Measurements from ENCODE around the gene CACNA1C. TPM values are rescaled to one million over a fixed set of nuclear protein-coding genes. Genes with fewer than 3 reads are reported as not detected.

Gene CACNA1C
- total and polyA plus RNA-seq, 5 donors from 2014 or later: 0.02 to 0.14 (median 0.10) TPM

DNA sequence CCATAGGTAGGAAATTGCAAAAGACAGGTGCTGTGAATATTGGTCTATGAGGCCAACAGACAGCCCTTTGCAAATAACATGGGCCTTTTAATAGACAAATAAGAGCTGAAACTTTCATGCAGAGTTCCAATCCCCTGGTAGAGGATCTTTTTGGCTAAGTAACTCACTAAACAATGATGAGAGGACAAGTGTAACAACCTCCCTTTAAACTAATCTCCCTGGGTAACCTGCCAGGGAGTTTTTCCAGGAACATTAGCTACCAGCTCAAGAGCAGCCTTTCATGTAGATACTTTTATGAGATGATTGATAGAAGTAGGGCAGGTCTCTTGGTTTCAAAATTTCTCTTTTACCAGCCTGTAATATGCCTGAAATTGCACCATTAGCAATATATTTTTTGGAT is 13.8 kb upstream of the CACNA1C start:
- Mint-ChIP-seq H3K9me3 (peaks cover 0 to 3% (median 0%) of the 10 kb centered on the region in 7 donors), H3K27me3 (peaks cover 29% of the 10 kb centered on the region), H3K4me3 (no peak overlapping the region), H3K4me1 (peaks cover 6 to 16% (median 13%) of the 10 kb centered on the region in 4 donors), H3K36me3 (no peaks in the 10 kb centered on the region), H3K27ac (no peak overlapping the region)
- no peak for DNase-seq
- Histone ChIP-seq H3K9me3 (ENCODE audit: control insufficient read depth in 2 of 2, low read length in 2 of 2) (no peaks in the 10 kb centered on the region), H3K4me1 (ENCODE audit: control insufficient read depth, insufficient read depth, low read length, poor library complexity, severe bottlenecking) (peaks cover 7% of the 10 kb centered on the region), H3K27ac (ENCODE audit: insufficient read depth, low read length, poor library complexity, severe bottlenecking) (no peak overlapping the region), H3K36me3 (ENCODE audit: control insufficient read depth, insufficient read depth, low read length) (no peaks in the 10 kb centered on the region), H3K27me3 (ENCODE audit: control insufficient read depth, insufficient read depth, low read length) (peaks cover 3% of the 10 kb centered on the region), H3K4me3 (ENCODE audit: low read depth, low read length) (no peak overlapping the region)
- ATAC-seq (ENCODE audit: low read depth in 2 of 2): no peak

DNA sequence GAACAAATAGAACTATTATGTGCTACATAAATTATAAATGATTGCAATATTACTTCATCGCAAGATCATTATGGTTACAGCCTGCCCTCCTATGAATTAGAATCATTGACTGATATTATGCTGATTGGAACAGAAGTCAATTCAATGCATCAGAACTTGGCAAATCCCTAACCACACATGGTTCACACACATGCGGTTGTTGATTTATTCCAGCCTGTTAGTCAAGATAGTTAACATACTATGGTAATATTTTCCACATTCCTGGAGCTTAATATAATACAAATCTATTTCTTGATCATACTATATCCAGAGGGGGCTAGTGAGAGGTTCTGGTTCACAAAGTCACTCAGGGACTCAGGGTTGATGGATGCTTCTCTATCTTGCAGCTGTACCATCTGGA is 9.7 kb upstream of the CACNA1C start:
- ATAC-seq (ENCODE audit: low read depth in 2 of 2): no peak
- Mint-ChIP-seq H3K36me3 (no peaks in the 10 kb centered on the region), H3K4me1 (no peaks in the 10 kb centered on the region), H3K27ac (no peak overlapping the region), H3K4me3 (no peak overlapping the region), H3K27me3 (peaks cover 56% of the 10 kb centered on the region), H3K9me3 (peaks cover 0 to 3% (median 0%) of the 10 kb centered on the region in 7 donors)
- Histone ChIP-seq H3K4me3 (ENCODE audit: low read depth, low read length) (no peak overlapping the region), H3K36me3 (ENCODE audit: control insufficient read depth, insufficient read depth, low read length) (no peaks in the 10 kb centered on the region), H3K9me3 (ENCODE audit: control insufficient read depth in 2 of 2, low read length in 2 of 2) (no peaks in the 10 kb centered on the region), H3K27ac (ENCODE audit: insufficient read depth, low read length, poor library complexity, severe bottlenecking) (no peak overlapping the region), H3K27me3 (ENCODE audit: control insufficient read depth, insufficient read depth, low read length) (peaks cover 12% of the 10 kb centered on the region), H3K4me1 (ENCODE audit: control insufficient read depth, insufficient read depth, low read length, poor library complexity, severe bottlenecking) (no peaks in the 10 kb centered on the region)
- DNase-seq: no peak

DNA sequence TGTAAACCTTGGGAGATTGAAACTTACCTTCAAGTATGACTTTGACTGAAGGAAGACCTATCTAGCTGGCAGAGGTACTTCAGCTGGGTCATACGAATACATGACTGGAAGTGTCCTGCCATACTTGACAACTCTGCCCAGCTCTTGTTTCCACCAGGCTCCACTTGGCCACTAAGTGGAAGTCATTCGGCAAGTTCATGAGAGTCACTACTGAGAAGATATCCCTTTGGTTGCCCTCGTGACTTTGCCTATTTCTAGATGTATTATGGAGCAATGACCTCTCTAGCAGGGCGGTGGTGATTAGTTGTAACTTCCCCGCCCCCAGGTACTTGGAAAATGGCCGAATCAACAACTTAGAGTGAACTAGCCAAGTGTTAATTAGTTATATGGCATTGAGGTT is 8.6 kb upstream of the CACNA1C start:
- H3K36me3 ChIP-seq (ENCODE audit: control insufficient read depth, insufficient read depth, low read length): no peaks in the 10 kb centered on the region
- H3K27ac ChIP-seq (ENCODE audit: insufficient read depth, low read length, poor library complexity, severe bottlenecking): no peak overlapping the region
- Mint-ChIP-seq H3K36me3 (no peaks in the 10 kb centered on the region), H3K9me3 (peaks cover 0 to 3% (median 0%) of the 10 kb centered on the region in 7 donors), H3K27ac (no peak overlapping the region), H3K4me1 (no peaks in the 10 kb centered on the region), H3K27me3 (peaks cover 63% of the 10 kb centered on the region), H3K4me3 (no peak overlapping the region)
- H3K4me1 ChIP-seq (ENCODE audit: control insufficient read depth, insufficient read depth, low read length, poor library complexity, severe bottlenecking): no peaks in the 10 kb centered on the region
- H3K27me3 ChIP-seq (ENCODE audit: control insufficient read depth, insufficient read depth, low read length): peaks cover 19% of the 10 kb centered on the region
- ATAC-seq (ENCODE audit: low read depth in 2 of 2) (no peak), DNase-seq (no peak)
- H3K4me3 ChIP-seq (ENCODE audit: low read depth, low read length): no peak overlapping the region
- H3K9me3 ChIP-seq (ENCODE audit: control insufficient read depth in 2 of 2, low read length in 2 of 2): no peaks in the 10 kb centered on the region

DNA sequence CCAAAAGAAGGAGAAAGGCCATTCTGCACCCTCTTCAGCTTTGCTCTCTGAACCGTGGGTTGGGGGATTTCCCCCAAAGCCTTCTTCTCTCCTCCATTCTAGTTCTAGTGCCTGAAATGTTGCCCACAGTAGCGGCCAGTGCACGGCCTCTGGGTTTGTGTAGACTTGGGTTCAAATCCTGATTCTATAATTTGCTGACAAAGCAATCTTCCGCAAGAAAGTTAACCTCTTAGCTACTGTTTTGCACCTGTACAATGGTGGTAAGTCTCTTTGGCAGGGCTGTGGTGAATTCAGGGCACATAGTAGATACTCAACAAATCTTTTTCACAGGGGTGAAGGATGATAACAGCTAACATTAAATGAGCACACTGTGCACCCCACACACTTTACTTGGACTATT is 5.8 kb upstream of the CACNA1C start:
- ATAC-seq (ENCODE audit: low read depth in 2 of 2) (no peak), DNase-seq (no peak)
- Mint-ChIP-seq H3K4me3 (no peak overlapping the region), H3K4me1 (peaks cover 0 to 11% (median 1%) of the 10 kb centered on the region in 4 donors), H3K27ac (no peak overlapping the region), H3K27me3 (peaks cover 70% of the 10 kb centered on the region), H3K36me3 (no peaks in the 10 kb centered on the region), H3K9me3 (peaks cover 0 to 5% (median 0%) of the 10 kb centered on the region in 7 donors)
- Histone ChIP-seq H3K9me3 (ENCODE audit: control insufficient read depth in 2 of 2, low read length in 2 of 2) (no peaks in the 10 kb centered on the region), H3K36me3 (ENCODE audit: control insufficient read depth, insufficient read depth, low read length) (no peaks in the 10 kb centered on the region), H3K27ac (ENCODE audit: insufficient read depth, low read length, poor library complexity, severe bottlenecking) (no peak overlapping the region), H3K4me3 (ENCODE audit: low read depth, low read length) (no peak overlapping the region), H3K4me1 (ENCODE audit: control insufficient read depth, insufficient read depth, low read length, poor library complexity, severe bottlenecking) (peaks cover 1% of the 10 kb centered on the region), H3K27me3 (ENCODE audit: control insufficient read depth, insufficient read depth, low read length) (peaks cover 34% of the 10 kb centered on the region)

DNA sequence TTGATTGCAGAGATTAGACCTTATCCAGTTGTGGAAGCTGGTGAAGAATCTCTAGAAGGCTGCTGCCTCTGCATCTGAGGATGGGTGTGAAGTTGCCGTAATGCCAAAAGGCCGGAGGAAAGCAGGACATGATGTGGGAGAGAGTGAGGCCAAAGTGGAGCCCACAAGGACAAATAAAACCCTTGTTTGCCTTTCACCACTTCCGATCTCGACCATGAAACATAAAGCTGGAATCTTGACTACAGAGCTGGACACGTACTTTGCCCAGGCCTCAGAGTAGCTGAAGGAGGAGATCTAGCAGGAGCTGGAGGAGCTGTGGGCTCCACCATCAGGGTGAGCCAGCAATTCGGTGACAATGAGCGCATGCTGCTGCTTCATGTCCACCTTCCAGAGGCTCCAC is 5.0 kb upstream of the CACNA1C start:
- Mint-ChIP-seq H3K36me3 (no peaks in the 10 kb centered on the region), H3K27ac (no peak overlapping the region), H3K27me3 (peaks cover 73% of the 10 kb centered on the region), H3K4me1 (peaks cover 0 to 14% (median 1%) of the 10 kb centered on the region in 4 donors), H3K4me3 (no peak overlapping the region), H3K9me3 (peaks cover 0 to 5% (median 0%) of the 10 kb centered on the region in 7 donors)
- Histone ChIP-seq H3K4me3 (ENCODE audit: low read depth, low read length) (no peak overlapping the region), H3K36me3 (ENCODE audit: control insufficient read depth, insufficient read depth, low read length) (no peaks in the 10 kb centered on the region), H3K9me3 (ENCODE audit: control insufficient read depth in 2 of 2, low read length in 2 of 2) (no peaks in the 10 kb centered on the region), H3K4me1 (ENCODE audit: control insufficient read depth, insufficient read depth, low read length, poor library complexity, severe bottlenecking) (peaks cover 5% of the 10 kb centered on the region), H3K27me3 (ENCODE audit: control insufficient read depth, insufficient read depth, low read length) (peaks cover 32% of the 10 kb centered on the region), H3K27ac (ENCODE audit: insufficient read depth, low read length, poor library complexity, severe bottlenecking) (no peak overlapping the region)
- ATAC-seq (ENCODE audit: low read depth in 2 of 2) (no peak), DNase-seq (no peak)

DNA sequence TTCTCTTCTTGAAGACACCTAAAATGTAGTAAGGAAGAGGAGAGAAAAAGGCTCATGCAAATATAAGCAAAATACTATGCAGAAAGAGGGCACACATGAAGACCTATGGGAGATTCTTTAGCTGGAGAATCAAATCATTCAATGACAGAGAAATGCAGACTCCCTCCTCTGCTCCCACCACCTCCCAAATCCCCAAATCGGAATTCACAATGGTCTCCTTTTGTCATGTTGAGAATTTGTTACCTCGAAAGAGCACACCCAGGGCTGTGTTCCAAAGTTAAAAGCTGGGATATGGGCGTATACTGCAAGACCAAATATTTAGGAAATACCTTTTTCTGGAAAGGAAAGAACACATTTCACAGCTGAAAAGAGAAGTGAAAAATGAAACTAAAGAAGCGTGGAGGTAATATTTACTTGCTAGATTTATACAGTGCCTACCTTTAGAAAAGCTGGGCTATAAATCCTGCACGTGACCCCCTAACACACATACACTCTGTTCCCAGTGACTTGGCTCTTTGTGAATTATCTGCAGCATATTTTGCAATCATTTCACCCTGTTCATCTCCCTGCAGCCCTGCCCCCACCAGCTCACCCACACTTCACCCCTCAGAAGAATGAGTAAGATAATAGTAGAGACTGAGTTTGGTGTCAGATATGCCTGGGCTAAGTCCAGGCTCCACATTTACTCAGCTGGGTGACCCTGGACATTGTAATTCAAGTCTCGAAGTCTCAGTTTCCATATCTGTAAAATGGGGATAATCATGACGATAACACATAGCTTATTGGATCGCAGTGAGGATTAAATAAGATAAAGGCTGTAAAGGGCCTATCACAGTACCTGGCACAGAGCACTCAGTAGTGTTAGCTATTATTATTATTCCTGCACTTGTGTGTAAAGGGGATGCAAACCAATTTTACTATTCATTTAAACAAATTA is 2.9 kb upstream of the CACNA1C start:
- H3K4me1 Mint-ChIP-seq: peaks cover 0 to 25% (median 6%) of the 10 kb centered on the region in 4 donors
- peaks cover 71% of the 10 kb centered on the region for H3K27me3 Mint-ChIP-seq
- no peak overlapping the region for H3K27ac ChIP-seq (ENCODE audit: insufficient read depth, low read length, poor library complexity, severe bottlenecking)
- H3K27ac Mint-ChIP-seq: no peak overlapping the region
- H3K9me3 ChIP-seq (ENCODE audit: control insufficient read depth in 2 of 2, low read length in 2 of 2): no peaks in the 10 kb centered on the region
- peaks cover 36% of the 10 kb centered on the region for H3K27me3 ChIP-seq (ENCODE audit: control insufficient read depth, insufficient read depth, low read length)
- no peak overlapping the region for H3K4me3 Mint-ChIP-seq
- peaks cover 0 to 2% (median 0%) of the 10 kb centered on the region in 7 donors for H3K9me3 Mint-ChIP-seq
- H3K4me3 ChIP-seq (ENCODE audit: low read depth, low read length): no peak overlapping the region
- no peak for DNase-seq
- no peaks in the 10 kb centered on the region for H3K36me3 ChIP-seq (ENCODE audit: control insufficient read depth, insufficient read depth, low read length)
- H3K4me1 ChIP-seq (ENCODE audit: control insufficient read depth, insufficient read depth, low read length, poor library complexity, severe bottlenecking): peaks cover 15% of the 10 kb centered on the region
- no peaks in the 10 kb centered on the region for H3K36me3 Mint-ChIP-seq
- no peak for ATAC-seq (ENCODE audit: low read depth in 2 of 2)

DNA sequence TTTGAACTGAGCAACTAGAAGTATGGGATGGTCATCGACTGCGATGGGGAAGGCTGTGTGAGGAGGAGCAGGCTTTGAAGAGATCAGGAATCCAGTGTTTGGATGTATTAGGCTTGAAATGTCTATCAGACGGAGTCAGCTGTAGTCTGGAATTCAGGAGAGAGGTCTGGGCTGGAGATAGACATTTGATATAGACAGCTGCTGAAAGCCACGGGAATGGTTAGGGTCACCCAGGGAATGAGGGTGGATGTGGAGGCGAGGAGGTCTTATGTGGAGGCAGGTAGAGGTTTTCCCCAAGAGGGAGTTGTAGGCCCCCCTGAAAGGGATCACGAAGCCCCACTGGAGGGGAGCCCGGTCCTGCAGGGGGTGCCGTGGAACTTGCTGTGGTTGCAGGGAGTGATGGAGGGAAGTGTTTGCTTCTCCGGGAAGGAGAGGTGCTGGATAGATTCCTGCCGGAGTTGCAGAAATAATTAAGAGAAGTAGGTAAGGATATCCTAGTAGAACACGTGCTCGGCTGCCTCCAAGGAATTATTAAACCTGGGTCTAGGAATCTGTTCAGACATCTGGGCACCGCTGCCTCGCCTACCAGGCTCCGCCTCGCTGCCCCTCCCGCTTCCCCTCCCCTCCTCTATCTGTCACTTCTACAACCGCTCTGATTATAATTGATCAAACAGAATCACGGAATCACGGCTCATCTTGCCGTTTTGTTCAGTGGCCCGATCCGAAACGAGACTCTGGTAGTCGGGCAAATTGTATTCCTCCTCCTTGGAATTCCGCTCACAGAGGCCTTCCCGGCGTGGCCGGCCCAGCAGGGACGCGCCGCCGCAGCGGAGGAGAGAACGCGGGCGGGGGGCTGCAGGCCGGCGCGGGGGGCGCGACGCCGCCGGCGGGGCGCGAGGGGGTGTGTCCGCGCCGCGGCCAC is 826 bp upstream of the CACNA1C start:
- H3K4me1 Mint-ChIP-seq: peaks cover 0 to 25% (median 6%) of the 10 kb centered on the region in 4 donors
- peaks cover 15% of the 10 kb centered on the region for H3K4me1 ChIP-seq (ENCODE audit: control insufficient read depth, insufficient read depth, low read length, poor library complexity, severe bottlenecking)
- H3K27me3 Mint-ChIP-seq: peaks cover 75% of the 10 kb centered on the region
- no peak overlapping the region for H3K27ac Mint-ChIP-seq
- H3K9me3 Mint-ChIP-seq: peaks cover 0 to 4% (median 0%) of the 10 kb centered on the region in 7 donors
- no peaks in the 10 kb centered on the region for H3K36me3 Mint-ChIP-seq
- H3K27me3 ChIP-seq (ENCODE audit: control insufficient read depth, insufficient read depth, low read length): peaks cover 49% of the 10 kb centered on the region
- H3K36me3 ChIP-seq (ENCODE audit: control insufficient read depth, insufficient read depth, low read length): no peaks in the 10 kb centered on the region
- no peaks in the 10 kb centered on the region for H3K9me3 ChIP-seq (ENCODE audit: control insufficient read depth in 2 of 2, low read length in 2 of 2)
- H3K4me3 ChIP-seq (ENCODE audit: low read depth, low read length): peak overlapping the region; percentile 3
- H3K4me3 Mint-ChIP-seq: peak overlapping the region; percentile 53 to 84 (median 72)
- H3K27ac ChIP-seq (ENCODE audit: insufficient read depth, low read length, poor library complexity, severe bottlenecking): no peak overlapping the region
- DNase-seq (no peak), ATAC-seq (ENCODE audit: low read depth in 2 of 2) (no peak)
